HepG2 (cell line): ENCODE measurements around the gene ING2. TPM values are rescaled to one million over a fixed set of nuclear protein-coding genes. Genes with fewer than 3 reads are reported as not detected.

ENCODE experiments used
- ATF4 ChIP-seq, 2 experiments: fragments of 450-650 bp in 1 of 2; sonication (generic) in 1 of 2; formaldehyde crosslinking; IDR thresholded peaks; 2 replicates each; pipeline versions ENCODE4 v1.5.0 to v1.8.0; 2020 to 2022; ENCODE audit warnings: mild to moderate bottlenecking in 1 of 2, missing genetic modification reagents in 1 of 2
- CENPX ChIP-seq: sonication (generic); formaldehyde crosslinking; IDR thresholded peaks from 2 replicates; pipeline ENCODE4 v1.9.0; 2021; ENCODE audit warnings: mild to moderate bottlenecking, missing genetic modification reagents, moderate library complexity
- CREBL2 ChIP-seq: sonication (generic); formaldehyde crosslinking; IDR thresholded peaks from 2 replicates; pipeline ENCODE4 v1.8.1; 2023; ENCODE audit warnings: missing genetic modification reagents, mild to moderate bottlenecking, borderline replicate concordance
- EP300 ChIP-seq, 3 experiments: sonication (generic) in 1 of 3; formaldehyde crosslinking in 1 of 3; IDR thresholded peaks; 2 replicates each; pipeline versions ENCODE4 v1.5.1 to v1.6.1; 2011 to 2020; ENCODE audit warnings: low read depth in 2 of 3, low read length in 2 of 3, borderline replicate concordance in 1 of 3, improper control_type of control experiment in 1 of 3, mild to moderate bottlenecking in 1 of 3, missing genetic modification reagents in 1 of 3, moderate library complexity in 1 of 3
- FOXA3 ChIP-seq: IDR thresholded peaks from 2 replicates; pipeline ENCODE4 v1.6.1; 2016; ENCODE audit warnings: missing genetic modification reagents, missing compliant biosample characterization
- FOXP1 ChIP-seq, 2 experiments: fragments of 450-650 bp in 1 of 2; IDR thresholded peaks; 2 replicates each; pipeline ENCODE4 v1.6.1; 2017 to 2018; ENCODE audit warnings: antibody characterized with exemption in 1 of 2
- GATAD2A ChIP-seq: IDR thresholded peaks from 2 replicates; pipeline ENCODE4 v1.6.1; 2016
- KDM3A ChIP-seq: IDR thresholded peaks from 2 replicates; pipeline ENCODE4 v1.6.1; 2018; ENCODE audit warnings: low read depth, missing compliant biosample characterization
- MAFK ChIP-seq, 2 experiments: IDR thresholded peaks in 1 of 2; conservative IDR thresholded peaks in 1 of 2; 2 replicates each; pipeline ENCODE4 v1.6.1; 2011; ENCODE audit warnings: improper control_type of control experiment in 2 of 2, low read length in 2 of 2
- MLLT10 ChIP-seq: sonication (generic); formaldehyde crosslinking; IDR thresholded peaks from 2 replicates; pipeline ENCODE4 v1.4.0; 2020; ENCODE audit warnings: missing genetic modification reagents
- NCOA2 ChIP-seq: sonication (generic); formaldehyde crosslinking; IDR thresholded peaks from 2 replicates; pipeline ENCODE4 v1.8.0; 2022; ENCODE audit warnings: inconsistent platforms
- PAF1 ChIP-seq: IDR thresholded peaks from 2 replicates; pipeline ENCODE4 v1.6.1; 2016; ENCODE audit warnings: missing genetic modification reagents, missing compliant biosample characterization
- TBX2 ChIP-seq: sonication (generic); formaldehyde crosslinking; IDR thresholded peaks from 2 replicates; pipeline ENCODE4 v1.5.0; 2020; ENCODE audit warnings: missing genetic modification reagents, mild to moderate bottlenecking, borderline replicate concordance
- XRCC5 ChIP-seq: fragments of 200-400 bp; formaldehyde crosslinking; optimal IDR thresholded peaks from 2 replicates; pipeline ENCODE3; 2017; ENCODE audit warnings: mild to moderate bottlenecking, low read length
- ZBTB7A ChIP-seq: sonication (generic); formaldehyde crosslinking; IDR thresholded peaks from 2 replicates; pipeline ENCODE4 v1.8.0; 2022; ENCODE audit warnings: mild to moderate bottlenecking, missing genetic modification reagents
- ZMAT5 ChIP-seq: sonication (generic); formaldehyde crosslinking; IDR thresholded peaks from 2 replicates; pipeline ENCODE4 v1.5.0; 2020; ENCODE audit warnings: mild to moderate bottlenecking, low read depth, missing genetic modification reagents, borderline replicate concordance
- ZNF138 ChIP-seq: sonication (generic); formaldehyde crosslinking; IDR thresholded peaks from 2 replicates; pipeline ENCODE4 v1.5.0; 2020; ENCODE audit warnings: mild to moderate bottlenecking, low read depth, missing genetic modification reagents
- ZNF275 ChIP-seq: sonication (generic); formaldehyde crosslinking; IDR thresholded peaks from 2 replicates; pipeline ENCODE4 v1.8.0; 2022; ENCODE audit warnings: missing genetic modification reagents, mild to moderate bottlenecking, inconsistent platforms, borderline replicate concordance
- ZNF354B ChIP-seq: sonication (generic); formaldehyde crosslinking; IDR thresholded peaks from 2 replicates; pipeline ENCODE4 v1.8.0; 2022; ENCODE audit warnings: mild to moderate bottlenecking, missing genetic modification reagents
- ZNF572 ChIP-seq: sonication (generic); formaldehyde crosslinking; IDR thresholded peaks from 2 replicates; pipeline ENCODE4 v1.5.1; 2020; ENCODE audit warnings: mild to moderate bottlenecking, missing genetic modification reagents
- polyA plus RNA-seq, 8 experiments: library from polyadenylated mRNA; depleted of rRNA in 3 of 8; stranded (reverse) in 7 of 8; unstranded in 1 of 8; fragments of >200 nt; fragmentation: Illumina TruSeq in 4 of 8; extraction: Trizol in 4 of 8; gene quantifications; 2 replicates each; pipeline versions ENCODE4 v1.2.1 to v1.2.3, GENCODE V29; 2011 to 2016; ENCODE audit warnings: low read depth in 4 of 8, missing spikeins in 1 of 8, mixed read lengths in 1 of 8; ENCODE audit not compliant: insufficient read depth in 1 of 8
- total RNA-seq, 5 experiments: library from RNA; depleted of rRNA; stranded (reverse); fragments of >200 nt; fragmentation: Illumina TruSeq; extraction: Trizol; gene quantifications; 2 replicates each; pipeline ENCODE4 v1.2.3, GENCODE V29; 2016; ENCODE audit warnings: low read depth in 1 of 5

ING2 gene
- total and polyA plus RNA-seq, 2 of the 13 experiments (the other 11 are each of a cell fraction or from before 2014, with no cell fraction given) = 6.6 to 12.4 TPM

GRCh38 chr4:183468210-183469095 lies 36.4 kb upstream of the ING2 start (continued):
- TF ChIP-seq TBX2 (no peak), MAFK (conservative IDR thresholded peaks at IDR 0.05 in 1 of 2, IDR thresholded peaks at IDR 0.05 in 1 of 2; ENCODE audit: low read length in 2 of 2) (peak; percentile 55 to 62; a peak in 3 of 4 replicates), ZNF572 (CRISPR knock-in tag) (no peak), ZMAT5 (CRISPR knock-in tag) (no peak), GATAD2A (CRISPR knock-in tag) (peak; percentile 56; the same call in 1 of the 2 replicates), ZNF275 (CRISPR knock-in tag) (no peak), CREBL2 (CRISPR knock-in tag) (no peak), PAF1 (CRISPR knock-in tag) (no peak), FOXP1 (IDR thresholded peaks at IDR 0.05) (no peak), FOXP1 (CRISPR knock-in tag; IDR thresholded peaks at IDR 0.05) (peak; percentile 57), EP300 (IDR thresholded peaks at IDR 0.05; ENCODE audit: low read depth in 2 of 2, low read length in 2 of 2) (0 out of 4 replicates have a peak, but pooled peaks of 1 of the 2 experiments have one; percentile 23), EP300 (CRISPR knock-in tag; IDR thresholded peaks at IDR 0.05; ENCODE audit: borderline replicate concordance) (no peak), KDM3A (CRISPR knock-in tag) (no peak), FOXA3 (peak; percentile 87), CENPX (CRISPR knock-in tag) (no peak), ZNF138 (CRISPR knock-in tag) (no peak), ZBTB7A (CRISPR knock-in tag) (no peak), NCOA2 (CRISPR knock-in tag) (0 out of 2 replicates have a peak, but pooled peaks have one; percentile 9), XRCC5 (no peak), ATF4 (CRISPR knock-in tag; IDR thresholded peaks at IDR 0.05) (peak in 1 of 2 experiments; percentile 43; a peak in 1 of 4 replicates), ZNF354B (CRISPR knock-in tag) (no peak), MLLT10 (CRISPR knock-in tag) (no peak)
